GM13977 (cell line): ENCODE results near the gene TENT5A.

Source experiments
- DNase-seq: peaks from one replicate; pipeline ENCODE4 v3.0.0; 2012; ENCODE audit warnings: low spot score
- in situ Hi-C: fragments of 300-500 bp; cut with MboI; formaldehyde crosslinking; loops from one replicate; pipeline ENCODE4 v1.12.0; 2022; ENCODE audit warnings: low sequenced_read_pairs, low pct_unique_long_range_greater_than_20kb, mixed read lengths, inconsistent platforms; ENCODE audit not compliant: unreplicated experiment
- TF ChIP-seq, protein P1 (sequence below): IDR thresholded peaks from 2 replicates; pipeline ENCODE4 v1.5.1; 2012; ENCODE audit warnings: mild to moderate bottlenecking, control low read depth; ENCODE audit not compliant: insufficient read depth; ENCODE audit errors: extremely low read depth, missing control alignments

Gene TENT5A

GRCh38 chr6:81793821-81794475 lies 41.5 kb upstream of the TENT5A start:
- in situ Hi-C loops: no loop called here
- no peak for DNase-seq
- TF ChIP-seq, protein P1, sequence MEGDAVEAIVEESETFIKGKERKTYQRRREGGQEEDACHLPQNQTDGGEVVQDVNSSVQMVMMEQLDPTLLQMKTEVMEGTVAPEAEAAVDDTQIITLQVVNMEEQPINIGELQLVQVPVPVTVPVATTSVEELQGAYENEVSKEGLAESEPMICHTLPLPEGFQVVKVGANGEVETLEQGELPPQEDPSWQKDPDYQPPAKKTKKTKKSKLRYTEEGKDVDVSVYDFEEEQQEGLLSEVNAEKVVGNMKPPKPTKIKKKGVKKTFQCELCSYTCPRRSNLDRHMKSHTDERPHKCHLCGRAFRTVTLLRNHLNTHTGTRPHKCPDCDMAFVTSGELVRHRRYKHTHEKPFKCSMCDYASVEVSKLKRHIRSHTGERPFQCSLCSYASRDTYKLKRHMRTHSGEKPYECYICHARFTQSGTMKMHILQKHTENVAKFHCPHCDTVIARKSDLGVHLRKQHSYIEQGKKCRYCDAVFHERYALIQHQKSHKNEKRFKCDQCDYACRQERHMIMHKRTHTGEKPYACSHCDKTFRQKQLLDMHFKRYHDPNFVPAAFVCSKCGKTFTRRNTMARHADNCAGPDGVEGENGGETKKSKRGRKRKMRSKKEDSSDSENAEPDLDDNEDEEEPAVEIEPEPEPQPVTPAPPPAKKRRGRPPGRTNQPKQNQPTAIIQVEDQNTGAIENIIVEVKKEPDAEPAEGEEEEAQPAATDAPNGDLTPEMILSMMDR: no peak

DNA sequence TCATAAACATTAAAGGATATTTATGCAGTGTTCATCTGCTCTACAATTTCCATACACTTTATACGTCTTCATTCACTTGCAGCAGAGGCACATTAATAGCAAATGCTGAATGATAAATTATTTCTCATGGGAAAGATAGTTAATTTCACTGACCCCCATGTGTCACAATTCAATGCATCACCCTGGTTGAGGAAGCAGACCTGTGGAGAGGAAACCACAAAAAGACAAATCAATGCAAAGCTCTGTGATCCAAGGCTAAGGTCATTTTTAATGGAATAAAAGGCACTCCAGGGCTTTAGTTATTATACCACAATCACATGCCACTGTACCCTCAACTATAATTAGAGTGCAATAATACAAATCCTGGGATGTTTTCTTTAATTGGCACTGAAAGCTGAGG lies 40.3 kb upstream of the TENT5A start:
- no peak for DNase-seq
- TF ChIP-seq, protein P1: no peak
- in situ Hi-C loops: no loop called here

GRCh38 chr6:81791756-81792155 lies 39.3 kb upstream of the TENT5A start:
- no peak for DNase-seq
- TF ChIP-seq, protein P1: no peak
- in situ Hi-C loops: no loop called here

DNA sequence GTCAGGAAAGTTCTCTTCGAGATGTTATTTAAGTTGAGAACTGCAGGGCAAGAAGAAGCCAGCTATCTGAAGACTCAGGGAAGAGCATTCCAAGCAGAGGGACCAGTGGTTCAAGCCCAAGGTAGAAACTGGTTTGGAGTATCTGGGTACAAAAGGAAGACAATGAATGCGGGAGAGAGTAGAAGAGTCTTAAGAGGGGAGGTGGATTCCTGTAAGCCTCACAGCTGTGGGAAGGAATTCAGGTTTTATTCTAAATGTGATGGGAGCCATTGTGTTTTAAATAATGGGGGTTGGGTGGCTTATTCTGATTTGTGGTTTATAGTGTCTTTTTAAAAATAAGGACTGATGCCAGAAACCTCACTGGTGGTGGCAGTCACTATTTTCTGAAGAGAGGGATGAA lies 37.6 kb upstream of the TENT5A start:
- TF ChIP-seq, protein P1: no peak
- in situ Hi-C loops: no loop called here
- no peak for DNase-seq

DNA sequence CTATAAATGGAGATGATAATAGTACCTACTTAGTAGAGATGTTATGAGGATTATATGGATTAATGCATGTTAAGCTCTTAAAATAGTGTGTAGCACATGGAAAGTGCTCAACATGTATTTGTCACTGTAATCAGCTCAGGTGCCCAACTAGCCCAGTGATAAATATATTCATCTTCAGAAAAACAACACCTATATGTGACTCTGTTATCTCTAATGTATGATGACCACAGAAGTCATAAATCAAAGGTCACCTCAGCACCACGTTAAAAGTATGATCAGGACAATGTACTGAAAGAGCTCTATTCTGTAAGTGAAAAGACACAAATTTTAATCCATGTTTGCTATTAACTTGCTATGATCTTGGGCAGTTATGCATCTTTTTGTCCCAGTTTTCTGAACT lies 36.8 kb upstream of the TENT5A start:
- in situ Hi-C loops: no loop called here
- TF ChIP-seq, protein P1: no peak
- no peak for DNase-seq

GRCh38 chr6:81788748-81789147 lies 36.3 kb upstream of the TENT5A start:
- no peak for DNase-seq
- in situ Hi-C loops: no loop called here
- TF ChIP-seq, protein P1: no peak
